ELR (cell line): ENCODE results near the gene HCRTR1.

Experiments used
- DNase-seq: peaks from one replicate; pipeline ENCODE4 v3.0.0-alpha.2; 2015; ENCODE audit warnings: low read depth

The HCRTR1 gene

DNA sequence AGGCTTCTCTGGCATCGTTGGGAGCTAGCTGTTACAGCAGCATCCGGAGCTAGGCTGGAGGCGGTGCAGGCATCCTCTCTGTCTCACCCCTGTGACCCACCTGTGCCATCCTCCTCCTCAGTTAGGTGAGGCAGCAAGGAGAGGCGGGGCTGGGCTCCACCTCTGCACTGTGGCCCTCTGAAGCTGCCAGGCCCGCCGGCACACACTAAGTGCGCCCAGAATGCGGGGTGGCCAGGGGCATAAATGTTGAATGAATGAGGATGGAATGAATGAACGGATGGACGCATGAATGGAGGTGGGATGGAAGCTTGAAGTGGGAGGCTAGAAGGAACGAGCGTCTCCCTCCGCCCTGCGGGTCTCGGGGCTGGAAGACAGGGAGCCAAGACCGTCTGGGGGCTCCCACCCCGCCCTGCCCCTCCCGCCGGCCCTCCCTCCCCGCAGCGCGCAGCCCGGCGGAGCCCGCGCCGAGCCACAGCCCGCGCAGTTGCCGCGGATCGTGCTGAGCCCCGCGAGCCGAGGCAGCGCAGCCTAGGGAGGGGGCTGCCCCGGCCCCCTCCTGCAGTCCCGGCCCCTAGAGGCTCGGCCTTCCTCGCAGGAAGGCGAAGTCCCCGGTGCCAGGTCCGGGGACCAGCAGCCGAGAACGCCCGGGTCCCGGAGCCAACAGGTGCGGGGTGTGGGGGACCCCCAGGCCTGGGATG is at the start of gene HCRTR1:
HCRTR1 (plus strand) TSS at position 472 of the 698 bp plus-strand sequence. CDS start 1,504 bp downstream, outside the sequence.
- no peak for DNase-seq

DNA sequence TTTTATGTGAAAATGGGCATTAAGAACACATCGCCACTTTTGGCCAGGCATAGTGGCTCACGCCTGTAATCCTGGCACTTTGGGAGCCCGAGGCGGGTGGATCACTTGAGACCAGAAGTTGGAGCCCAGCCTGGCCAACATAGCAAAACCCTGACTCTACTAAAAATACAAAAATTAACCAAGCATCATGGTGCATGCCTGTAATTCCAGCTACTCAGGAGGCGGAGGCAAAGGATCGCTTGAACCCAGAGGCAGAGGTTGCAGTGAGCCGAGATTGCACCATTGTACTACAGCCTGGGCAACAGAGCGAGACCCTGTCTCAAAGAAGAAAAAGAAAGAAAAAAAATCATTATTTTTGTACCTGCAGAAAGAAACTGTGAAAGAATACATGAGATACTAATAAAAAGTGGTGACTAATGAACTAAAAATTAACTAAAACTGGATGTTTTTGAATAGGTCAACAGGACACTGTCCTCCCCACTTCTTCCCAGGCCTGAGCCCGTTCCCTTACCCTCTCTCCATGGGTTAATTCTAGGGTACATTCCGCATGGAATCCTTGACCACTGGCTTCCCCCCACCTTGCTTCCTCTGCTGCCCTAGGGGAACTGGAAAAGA is 49.4 kb upstream of the HCRTR1 start:
- DNase-seq = no peak

DNA sequence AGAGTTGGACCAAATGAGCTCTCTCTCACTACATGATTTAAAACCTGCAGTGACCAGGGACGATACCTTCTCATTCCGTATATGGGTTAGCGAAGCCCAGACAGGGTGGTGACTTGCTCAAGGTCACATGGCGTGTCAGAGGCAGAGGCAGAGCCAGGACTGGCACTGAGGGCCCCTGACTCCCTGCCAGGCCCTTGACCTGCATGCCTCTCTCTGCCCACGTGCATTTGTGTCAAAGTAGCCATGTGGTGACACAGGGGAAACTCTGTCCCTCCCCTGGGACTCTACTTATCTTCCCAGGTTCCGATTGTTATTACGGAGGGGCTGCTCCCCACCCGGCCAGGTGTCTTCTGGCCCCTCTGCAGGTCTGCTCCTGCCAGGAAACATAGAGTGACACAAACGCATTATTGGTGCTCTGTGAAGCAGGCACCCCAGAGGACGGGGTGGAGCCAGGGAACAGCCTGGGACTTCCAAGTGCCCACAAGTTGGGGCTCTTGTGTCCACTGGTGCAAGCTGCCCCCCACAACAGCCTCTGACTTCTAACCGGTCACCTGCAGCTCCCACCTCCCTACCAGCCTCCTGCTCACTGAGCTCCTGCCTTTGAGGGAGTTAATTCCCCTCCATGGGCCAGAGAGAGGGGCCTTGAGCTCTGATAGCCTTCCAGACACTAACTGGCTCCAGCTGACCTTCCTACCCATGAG is 48.4 kb upstream of the HCRTR1 start:
- no peak for DNase-seq

DNA sequence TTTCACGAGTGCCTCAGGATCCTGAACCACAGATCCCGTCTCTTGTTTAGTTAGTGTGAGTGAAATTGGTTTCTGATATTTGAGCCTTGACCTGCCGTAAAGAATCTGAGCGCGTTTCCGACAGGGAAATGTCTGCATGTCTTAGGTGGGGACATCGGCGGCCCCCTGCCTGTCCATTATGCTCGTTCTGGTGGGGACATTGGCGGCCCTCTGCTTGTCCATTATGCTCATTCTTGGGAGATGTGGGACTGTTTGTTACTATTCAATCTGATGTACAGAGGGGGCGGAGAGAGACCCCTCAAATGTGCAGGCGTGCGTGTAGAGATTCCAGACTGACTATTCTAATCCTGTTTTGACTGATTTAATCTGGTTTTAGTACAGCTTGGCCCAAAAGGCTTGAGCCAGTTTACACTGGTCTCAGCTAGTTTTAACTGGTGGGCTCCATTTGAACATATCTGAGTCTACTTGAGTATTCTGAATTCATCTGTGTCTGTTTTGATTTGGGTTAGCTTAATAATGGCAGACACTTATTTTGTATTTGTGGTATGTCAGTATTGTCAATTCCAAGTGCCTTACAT is 47.8 kb upstream of the HCRTR1 start:
- no peak for DNase-seq

DNA sequence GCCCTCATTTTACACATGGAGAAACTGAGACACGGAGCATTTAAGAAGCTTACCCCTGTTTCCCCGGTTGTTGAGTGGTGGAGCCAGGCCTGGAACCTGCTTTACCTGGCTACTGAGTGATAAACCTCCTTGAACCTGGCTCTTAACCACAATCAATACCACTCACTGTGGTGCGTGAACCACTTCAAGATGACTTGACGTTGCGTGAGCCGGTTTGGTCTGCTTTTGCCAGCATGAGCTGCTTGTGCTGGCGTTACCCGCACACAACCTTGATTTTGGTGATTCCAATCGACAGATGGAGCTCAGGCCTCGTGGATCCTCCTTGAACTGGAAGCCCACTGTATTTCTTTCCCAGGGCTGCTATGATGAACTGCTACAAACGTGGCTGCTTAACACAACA is 47.3 kb upstream of the HCRTR1 start:
- DNase-seq = no peak

DNA sequence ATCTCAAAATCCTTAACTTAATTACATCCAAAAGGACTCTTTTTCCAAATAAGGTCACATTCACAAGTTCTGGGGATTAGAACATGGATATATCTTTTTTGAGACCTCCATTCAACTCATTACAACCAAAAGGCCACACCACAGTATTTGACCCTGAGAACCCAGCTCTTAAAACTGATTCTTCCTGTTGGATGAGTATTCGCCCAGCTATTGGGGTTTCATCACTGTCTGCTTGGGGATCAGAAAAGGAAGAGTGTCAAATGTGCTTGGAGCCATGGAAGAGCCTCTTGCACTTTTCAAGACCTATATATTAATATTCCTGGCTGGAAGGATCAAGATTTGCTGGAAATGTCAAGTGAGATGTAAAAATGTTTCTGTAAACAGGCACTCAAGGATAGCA is 46.6 kb upstream of the HCRTR1 start:
- peak; percentile 35 for DNase-seq

DNA sequence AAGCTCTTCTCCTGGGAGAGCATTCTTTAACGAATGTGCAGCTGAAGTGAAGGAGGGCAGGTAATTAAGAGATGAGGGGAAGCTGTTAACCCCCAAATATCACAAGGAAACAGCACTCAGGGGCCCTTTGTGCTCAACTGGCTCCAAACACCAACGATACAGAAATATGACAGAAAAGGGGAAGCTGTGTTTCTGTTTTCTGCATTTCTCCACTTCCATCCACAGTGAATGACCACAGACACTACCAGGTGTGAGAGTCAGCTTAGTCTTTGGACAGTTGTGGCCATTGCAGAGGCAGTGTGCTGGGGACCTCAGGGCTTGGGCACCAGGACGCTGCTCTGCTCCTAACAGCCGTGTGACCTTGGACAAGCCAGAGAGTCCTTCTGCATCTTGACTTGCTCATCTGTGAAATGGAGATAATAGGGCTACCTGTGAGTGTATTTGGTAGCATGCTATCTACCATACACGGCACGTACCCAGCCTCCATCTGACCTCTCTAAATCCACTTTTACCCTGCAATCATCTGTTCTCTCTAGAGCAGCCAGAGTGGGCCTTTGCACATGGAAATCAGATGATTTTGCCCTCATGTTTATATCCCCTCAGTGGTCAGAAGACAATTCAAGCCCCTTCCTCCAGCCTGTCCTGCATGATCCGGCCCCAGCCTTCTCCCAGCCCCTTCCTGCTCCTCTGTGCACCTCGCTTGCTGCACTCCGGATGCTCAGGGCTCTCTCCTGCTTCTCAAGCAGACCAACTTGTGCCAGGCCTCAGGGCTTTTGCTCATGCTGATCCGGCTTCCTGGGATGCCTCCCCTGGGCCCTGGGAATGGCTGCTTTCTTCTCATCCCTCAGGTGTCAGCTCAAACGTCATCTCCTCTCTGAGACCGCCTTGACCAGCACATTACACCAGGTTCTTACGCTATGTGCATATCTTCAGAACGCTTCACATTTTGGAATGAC is 45.9 kb upstream of the HCRTR1 start:
- DNase-seq = no peak

DNA sequence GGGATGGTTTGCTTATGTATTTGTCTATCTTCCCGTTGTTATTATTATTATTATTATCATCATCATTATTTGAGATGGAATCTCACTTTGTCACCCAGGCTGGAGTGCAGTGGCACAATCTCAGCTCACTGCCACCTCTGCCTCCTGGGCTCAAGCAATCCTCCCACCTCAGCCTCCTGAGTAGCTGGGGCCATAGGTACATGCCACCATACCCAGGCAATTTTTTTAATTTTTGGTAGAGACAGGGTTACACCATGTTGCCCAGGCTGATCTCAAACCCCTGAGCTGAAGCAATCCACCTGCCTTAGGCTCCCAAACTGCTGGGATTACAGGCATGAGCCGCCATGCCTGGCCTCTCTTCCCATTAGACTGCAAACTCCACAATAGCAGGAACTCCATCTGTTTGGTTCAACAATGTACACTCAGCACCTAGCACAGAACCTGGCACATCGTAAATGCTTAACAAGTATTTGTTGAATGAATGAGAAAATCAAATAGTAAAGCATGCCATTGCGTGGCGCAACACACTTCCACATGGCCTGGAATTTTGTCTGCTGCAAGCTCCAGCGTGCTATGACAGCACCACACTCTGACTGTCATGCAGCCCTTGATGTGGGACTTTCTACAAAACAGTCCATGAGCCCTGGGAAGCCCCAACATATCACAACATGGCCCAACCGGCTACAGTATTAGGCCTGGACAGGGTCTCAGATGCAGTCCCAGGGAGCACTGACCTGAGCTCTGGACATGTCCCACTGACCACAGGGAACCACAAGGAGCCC is 45.0 kb upstream of the HCRTR1 start:
- no peak for DNase-seq

DNA sequence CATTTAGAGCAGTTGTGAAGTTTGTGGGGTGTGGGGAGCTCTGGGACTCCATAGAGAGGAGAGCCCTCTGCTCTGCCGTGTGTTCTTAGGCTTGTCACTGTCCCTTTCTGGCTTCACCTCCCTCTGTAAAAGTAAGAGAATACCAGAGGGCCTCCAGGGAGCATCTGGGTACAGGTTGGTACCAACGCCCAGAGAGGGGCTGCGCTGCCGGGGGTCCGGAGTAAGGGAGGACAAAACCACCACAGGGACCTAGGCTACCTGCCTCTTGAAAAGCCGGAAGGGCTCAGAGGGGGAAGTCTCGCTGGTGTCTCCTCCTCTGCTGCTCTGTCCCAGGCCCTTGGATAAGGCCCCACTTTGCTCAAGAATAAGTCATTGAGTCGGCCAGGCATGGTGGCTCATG is 44.2 kb upstream of the HCRTR1 start:
- DNase-seq = no peak

DNA sequence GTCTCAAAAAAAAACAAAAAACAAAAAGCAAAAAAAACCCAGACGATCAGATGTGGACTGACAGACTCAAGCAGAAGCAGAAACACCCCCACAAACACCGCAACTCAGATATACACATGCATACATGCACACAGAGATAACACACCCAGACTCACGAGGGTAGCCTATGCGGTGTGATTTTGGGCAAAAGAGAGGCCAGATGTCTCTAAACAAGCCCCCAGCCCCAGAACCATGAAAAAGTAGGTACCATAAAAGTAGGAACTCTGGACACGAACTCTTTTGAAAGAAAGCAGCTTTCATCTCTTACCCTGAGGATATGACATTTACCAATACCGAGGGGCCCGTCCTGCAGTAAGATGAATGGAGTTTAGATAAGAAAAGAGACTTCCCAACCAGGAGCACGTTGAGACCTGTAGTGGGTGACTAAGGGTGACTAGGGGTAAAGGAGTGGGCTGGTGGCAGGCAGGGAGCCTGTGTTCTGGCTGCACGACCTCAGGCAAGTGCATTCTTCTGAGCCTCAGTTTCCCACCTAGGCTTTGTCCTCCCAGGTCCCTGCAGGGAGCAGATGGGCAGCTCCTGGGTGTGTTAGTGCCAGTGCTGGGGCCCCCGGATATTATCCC is 42.6 kb upstream of the HCRTR1 start:
- DNase-seq = peak; percentile 60

DNA sequence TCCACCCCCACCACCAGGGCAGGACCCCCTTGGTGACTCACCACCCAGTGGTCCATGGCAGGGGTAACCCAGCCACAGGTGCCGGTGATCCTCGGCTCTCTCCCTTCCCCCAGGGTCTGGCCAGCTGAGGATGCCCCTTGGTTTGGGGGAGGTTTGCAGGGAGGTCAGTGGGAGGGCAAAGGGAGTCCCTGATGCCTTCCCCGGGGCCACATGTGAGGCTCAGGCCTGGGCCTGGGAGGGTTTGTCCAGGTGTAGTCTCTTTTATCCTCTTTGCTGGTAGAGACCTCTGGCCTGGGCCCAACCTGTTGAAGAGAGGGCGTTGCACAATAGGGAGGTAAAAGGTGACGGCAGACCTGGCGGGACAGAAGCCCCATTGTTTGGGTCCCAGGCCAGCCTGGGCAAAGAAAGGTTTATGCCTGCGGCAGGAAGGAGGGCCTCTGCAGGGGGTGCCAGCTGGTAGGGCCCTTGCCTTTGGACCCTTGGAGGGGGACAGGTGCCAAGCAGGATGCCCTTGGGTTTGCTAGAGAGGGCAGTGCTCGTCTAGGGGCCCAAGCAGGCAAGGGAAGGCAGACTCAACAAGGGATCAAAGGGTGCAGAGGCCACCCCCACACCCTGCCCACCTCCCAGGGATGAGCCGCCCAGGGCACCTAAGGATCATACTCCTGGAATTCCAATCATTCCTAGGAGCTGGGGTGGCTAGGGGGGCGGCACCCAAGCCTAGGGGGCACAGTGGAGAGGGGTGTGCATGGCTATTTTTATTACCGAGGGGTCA is 41.9 kb upstream of the HCRTR1 start:
- no peak for DNase-seq

DNA sequence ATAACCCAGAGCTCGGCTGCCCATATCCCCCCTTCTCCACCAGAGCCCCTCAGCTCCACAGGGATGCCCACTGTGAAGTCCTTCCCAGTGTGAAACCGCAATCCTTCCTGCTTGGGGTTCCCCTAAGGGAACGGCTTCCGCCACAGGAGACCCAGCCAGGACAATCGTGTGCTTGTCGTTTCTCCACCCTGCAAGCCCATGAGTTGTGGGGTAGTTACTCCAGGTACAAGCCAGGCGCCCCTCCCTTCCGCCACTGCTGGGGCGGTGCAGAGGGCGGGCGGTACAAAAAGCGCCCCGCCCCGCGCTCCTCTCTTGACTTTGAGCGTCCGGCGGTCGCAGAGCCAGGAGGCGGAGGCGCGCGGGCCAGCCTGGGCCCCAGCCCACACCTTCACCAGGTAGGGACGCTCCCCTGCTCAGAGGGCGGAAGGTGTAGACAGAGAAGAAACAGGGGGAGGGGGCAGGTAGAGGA is 41.3 kb upstream of the HCRTR1 start, which contains the start of gene TINAGL1:
TINAGL1 (plus strand) TSS at position 315 of the 469 bp plus-strand sequence. CDS start 634 bp downstream, outside the sequence.
- DNase-seq = peak; percentile 46

DNA sequence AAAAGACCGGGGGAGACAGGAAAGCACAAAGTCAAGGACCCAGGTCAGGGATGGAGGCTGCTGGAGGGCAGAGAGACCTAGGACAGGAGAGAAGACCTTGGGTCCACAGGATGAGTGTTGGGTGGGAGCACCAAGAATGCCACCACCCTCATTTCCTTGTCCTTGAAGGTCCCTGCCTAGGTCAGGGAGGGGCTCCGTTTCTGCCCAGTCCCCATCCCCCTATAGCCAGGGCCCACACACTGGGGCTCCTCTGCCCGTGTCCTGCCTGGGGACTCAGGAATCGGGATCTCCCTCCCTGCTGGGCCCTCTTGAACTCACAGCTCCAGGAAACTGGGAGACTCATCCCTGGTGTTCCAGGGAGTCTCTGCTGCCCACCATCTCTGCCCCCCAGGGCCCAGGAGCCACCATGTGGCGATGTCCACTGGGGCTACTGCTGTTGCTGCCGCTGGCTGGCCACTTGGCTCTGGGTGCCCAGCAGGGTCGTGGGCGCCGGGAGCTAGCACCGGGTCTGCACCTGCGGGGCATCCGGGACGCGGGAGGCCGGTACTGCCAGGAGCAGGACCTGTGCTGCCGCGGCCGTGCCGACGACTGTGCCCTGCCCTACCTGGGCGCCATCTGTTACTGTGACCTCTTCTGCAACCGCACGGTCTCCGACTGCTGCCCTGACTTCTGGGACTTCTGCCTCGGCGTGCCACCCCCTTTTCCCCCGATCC is 40.6 kb upstream of the HCRTR1 start:
- no peak for DNase-seq

DNA sequence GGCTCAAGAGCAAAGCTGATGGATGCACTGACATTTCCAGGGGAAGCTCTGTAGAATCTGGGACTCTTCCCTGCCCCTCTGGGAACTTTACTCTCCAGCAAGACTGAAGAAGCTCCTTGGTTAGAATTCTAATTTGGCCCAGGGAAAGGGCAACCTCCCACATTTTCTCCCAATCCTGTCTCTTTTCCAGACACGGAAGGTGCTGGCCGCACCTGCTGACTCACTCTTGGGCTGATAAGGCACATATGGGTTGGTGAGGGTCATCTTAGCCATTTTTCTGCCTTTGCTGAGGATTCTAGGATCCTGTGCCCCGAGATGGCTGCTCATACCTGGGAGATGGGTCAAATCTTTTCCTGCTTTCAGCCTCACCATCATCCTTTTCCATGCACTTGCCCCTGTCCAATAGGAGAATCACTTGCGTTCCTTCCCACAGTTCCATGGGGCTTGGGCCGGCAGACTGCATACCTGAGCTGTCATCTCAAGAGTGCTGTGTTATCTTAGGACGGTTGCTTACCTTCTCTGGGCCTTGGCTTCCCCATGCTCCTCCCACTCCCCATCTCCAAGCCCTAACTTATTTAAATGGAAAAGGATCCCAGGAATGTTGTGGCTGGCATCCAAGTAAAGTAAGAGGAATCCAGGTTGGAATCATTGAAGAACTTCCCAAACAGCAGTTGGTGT is 39.8 kb upstream of the HCRTR1 start:
- DNase-seq = no peak

DNA sequence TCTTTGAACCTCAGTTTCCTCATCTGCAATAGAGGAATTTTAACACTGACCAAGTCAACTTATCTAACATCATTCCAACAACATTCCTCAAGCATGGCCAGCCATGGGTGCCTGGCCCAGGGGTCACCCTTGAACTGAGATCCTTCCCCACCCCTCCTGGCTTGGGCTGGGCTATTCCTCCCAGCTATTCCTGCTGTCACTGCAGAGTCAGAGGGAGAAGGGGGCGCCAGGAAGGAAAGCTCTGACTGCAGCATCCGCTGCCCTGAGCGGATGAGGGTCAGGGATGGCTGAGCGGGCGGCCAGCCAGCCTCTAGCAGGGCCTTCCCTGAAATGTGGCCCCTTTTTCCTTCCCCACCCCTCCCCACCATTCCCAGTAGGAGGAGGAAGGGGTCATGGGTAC is 38.1 kb upstream of the HCRTR1 start:
- DNase-seq = no peak

DNA sequence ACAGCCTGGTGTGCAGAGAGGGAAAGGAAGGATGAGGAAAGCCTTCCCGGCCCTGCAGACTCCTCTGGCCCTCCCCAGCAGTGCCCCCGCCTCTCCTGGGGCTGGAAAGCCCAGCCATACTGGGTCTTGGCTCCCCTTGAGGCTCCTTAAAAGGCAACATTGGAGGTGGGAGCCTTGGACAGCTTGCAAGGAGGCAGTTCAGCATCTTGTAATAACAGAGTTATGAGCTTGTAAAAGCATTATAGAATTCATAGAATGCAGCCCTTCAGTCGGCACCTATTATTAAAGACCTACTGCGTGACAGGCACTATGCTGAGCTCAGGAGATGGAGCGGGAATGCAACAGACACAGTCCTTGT is 37.0 kb upstream of the HCRTR1 start:
- no peak for DNase-seq

DNA sequence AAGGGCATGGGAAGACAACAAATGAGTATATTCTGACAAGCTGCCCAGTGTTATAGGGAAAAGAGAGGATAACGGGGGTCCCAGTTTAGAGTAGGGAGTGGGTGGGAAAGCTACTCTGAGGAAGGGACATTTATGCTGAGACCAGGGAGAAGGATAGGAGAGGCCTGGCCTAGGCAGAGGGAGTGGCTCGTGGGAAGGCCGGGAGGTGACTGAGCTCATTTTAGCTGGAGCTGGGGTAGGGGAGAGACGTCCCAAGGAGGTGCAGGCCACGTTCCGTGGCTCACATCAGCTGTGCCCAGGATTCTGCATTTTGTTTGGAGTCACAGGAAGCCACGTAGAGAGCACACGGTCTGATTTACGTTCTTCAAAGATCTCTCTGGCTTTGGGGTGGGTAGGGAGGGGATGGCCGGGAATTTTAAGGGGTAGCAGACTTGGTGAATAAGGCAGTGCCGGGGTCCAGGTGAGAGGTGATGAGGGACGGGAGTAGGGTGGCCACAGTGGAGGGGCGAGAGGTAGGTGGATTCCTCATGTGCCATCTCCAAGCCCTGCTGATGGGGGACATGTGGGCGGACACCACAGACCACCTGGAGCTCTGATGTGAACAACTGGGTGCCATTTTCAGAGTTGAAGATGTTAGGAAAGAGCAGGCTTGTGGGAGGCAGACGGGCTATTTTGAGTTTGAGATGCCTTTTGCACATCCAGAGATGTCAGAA is 36.4 kb upstream of the HCRTR1 start:
- DNase-seq = no peak
